Testis (tissue), 2 donors: ENCODE data around the gene TNS1.

Source experiments
- CTCF ChIP-seq, 3 experiments: fragments of 450-650 bp in 2 of 3; fragments of 200-600 bp in 1 of 3; sonication (generic) in 1 of 3; IDR thresholded peaks; one replicate each; pipeline ENCODE4 v1.5.1; 2016 to 2019; ENCODE audit warnings: antibody characterized with exemption in 3 of 3, mild to moderate bottlenecking in 2 of 3, moderate library complexity in 1 of 3
- POLR2A ChIP-seq: fragments of 450-650 bp; IDR thresholded peaks from one replicate; pipeline ENCODE4 v1.6.1; 2017; ENCODE audit warnings: antibody characterized with exemption, mild to moderate bottlenecking, moderate library complexity

GRCh38 chr2:217861334-217861877 is 141.4 kb downstream of the TNS1 start:
- TF ChIP-seq CTCF (IDR thresholded peaks at IDR 0.05) = no peak
- no peak for TF ChIP-seq POLR2A
